SH-SY5Y (cell line): ENCODE results near the gene CLCF1.

ENCODE experiments used
- GATA2 ChIP-seq: IDR thresholded peaks from 2 replicates; pipeline ENCODE4 v1.6.1; 2011; ENCODE audit warnings: mild to moderate bottlenecking, low read depth, low read length
- GATA3 ChIP-seq: IDR thresholded peaks from 2 replicates; pipeline ENCODE4 v1.6.1; 2011; ENCODE audit warnings: low read depth, mild to moderate bottlenecking, low read length, moderate library complexity

Gene CLCF1

GRCh38 chr11:67391304-67392182 is 18.1 kb upstream of the CLCF1 start, which contains the start of gene RAD9A:
RAD9A (plus strand) TSS chr11:67391986; CDS start chr11:67392045, 59 bp downstream.
- TF ChIP-seq GATA3 (no peak), GATA2 (no peak)

GRCh38 chr11:67390947-67391303 is 17.5 kb upstream of the CLCF1 start:
- TF ChIP-seq GATA3 = no peak

GRCh38 chr11:67389477-67389876 is 16.1 kb upstream of the CLCF1 start:
- no peak for TF ChIP-seq GATA3
- no peak for TF ChIP-seq GATA2

- TF ChIP-seq GATA3 (no peak), GATA2 (no peak)
These were observed 14.1 kb upstream of the CLCF1 start for GRCh38 chr11:67387518-67387917.

- TF ChIP-seq GATA2 = no peak
- TF ChIP-seq GATA3 = no peak
These were observed 13.7 kb upstream of the CLCF1 start for GRCh38 chr11:67387069-67387468.

GRCh38 chr11:67384851-67385366 is 11.5 kb upstream of the CLCF1 start:
- TF ChIP-seq GATA2 = no peak
- no peak for TF ChIP-seq GATA3

GRCh38 chr11:67382276-67383136 is 9.1 kb upstream of the CLCF1 start:
- TF ChIP-seq GATA2 (0 out of 2 replicates have a peak, but pooled peaks have one; percentile 26), GATA3 (no peak)

- TF ChIP-seq GATA3 (no peak), GATA2 (no peak)
These were observed 8.0 kb upstream of the CLCF1 start for GRCh38 chr11:67381244-67381972.

GRCh38 chr11:67379061-67380058 is 6.0 kb upstream of the CLCF1 start:
- 0 out of 2 replicates have a peak, but pooled peaks have one; percentile 10 for TF ChIP-seq GATA2
- TF ChIP-seq GATA3 = no peak

GRCh38 chr11:67378544-67378943 is 5.1 kb upstream of the CLCF1 start:
- no peak for TF ChIP-seq GATA2
- no peak for TF ChIP-seq GATA3

GRCh38 chr11:67376873-67377808 is 3.7 kb upstream of the CLCF1 start:
- no peak for TF ChIP-seq GATA3
- TF ChIP-seq GATA2 = no peak
